ENCODE data around the gene TSPAN32.
"Not testable (repeated sequence)": the region's sequence is repeated elsewhere in the genome, so short reads cannot be mapped to it uniquely, and the experiment has no call there.

The TSPAN32 gene

DNA sequence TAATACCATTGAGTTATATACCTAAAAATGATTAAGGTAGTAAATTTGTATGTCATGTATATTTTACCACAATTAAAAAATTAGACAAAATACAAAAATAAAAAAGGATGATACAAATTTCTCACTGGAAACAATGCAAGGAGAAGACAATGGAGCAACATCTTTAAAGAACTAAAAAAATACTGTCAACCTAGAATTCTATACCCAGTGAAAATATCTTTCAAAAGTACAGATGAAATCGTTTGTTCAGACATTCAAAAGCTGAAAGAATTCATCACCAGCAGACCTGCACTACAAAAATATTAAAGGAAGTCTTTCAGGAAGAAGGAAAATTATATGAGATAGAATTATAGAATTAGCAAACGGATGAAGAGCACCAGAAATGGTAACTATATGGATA, 21.6 kb upstream of the TSPAN32 start:
- no peak overlapping the region for H3K27ac ChIP-seq
- DNase-seq (ENCODE audit: low read depth, low spot score): no peak

DNA sequence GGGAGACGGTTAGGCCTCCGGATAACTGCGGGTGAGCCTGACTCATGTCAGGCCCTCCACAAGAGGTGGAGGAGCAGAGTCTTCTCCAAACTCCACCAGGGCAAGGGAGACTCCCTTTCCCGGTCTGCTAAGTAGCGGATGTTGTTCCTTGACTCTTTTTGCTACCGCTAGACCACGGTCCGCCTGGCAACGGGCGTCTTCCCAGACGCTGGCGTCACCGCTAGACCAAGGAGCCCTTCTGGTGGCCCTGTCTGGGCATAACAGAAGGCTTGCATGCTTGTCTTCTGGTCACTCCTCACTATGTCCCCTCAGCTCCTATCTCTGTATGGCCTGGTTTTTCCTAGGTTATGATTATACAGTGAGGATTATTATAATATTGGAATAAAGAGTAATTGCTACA, 15.5 kb upstream of the TSPAN32 start:
- not testable (repeated sequence) for H3K27ac ChIP-seq; DNase-seq (ENCODE audit: low read depth, low spot score)

DNA sequence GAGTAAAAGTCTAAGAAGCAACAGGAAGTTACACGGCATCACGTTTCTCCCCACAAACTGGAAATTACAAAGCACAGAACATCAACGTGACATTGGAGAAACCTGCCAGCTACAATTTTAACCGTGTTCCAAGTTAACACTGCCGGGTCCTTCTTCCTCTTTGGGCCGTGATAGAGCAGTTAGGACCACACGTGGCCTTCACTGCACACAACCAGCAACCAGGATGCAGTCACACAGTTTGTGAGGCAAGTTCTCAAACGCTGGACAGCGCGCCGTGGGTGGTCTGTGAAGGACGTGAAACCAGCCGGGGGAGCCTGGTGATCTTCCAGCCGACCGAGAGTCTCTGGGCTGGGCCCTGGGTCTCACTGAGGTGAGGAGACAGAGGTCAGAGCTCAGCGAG, 14.7 kb upstream of the TSPAN32 start:
- no peak overlapping the region for H3K27ac ChIP-seq
- no peak for DNase-seq (ENCODE audit: low read depth, low spot score)

DNA sequence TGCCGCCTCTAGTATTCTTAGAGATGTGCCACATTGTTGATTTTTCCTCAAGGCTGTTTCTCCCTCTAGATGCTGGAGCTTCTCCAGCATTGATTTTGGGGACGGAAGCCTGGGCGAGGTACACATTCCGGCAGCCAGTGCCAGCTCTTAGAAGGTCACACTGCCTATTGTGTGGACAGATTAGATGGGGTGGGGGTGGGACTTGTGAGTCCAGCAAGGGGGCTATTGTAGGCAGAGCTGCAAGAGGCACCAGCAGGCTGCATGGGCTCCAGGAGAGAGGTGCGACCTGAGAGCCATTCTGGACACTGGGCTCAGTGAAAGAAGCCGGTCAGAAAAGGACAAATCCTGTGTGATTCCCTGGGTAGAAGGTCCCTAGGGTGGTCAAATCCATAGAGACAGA, 12.5 kb upstream of the TSPAN32 start:
- no peak for DNase-seq (ENCODE audit: low read depth, low spot score)
- H3K27ac ChIP-seq: no peak overlapping the region

DNA sequence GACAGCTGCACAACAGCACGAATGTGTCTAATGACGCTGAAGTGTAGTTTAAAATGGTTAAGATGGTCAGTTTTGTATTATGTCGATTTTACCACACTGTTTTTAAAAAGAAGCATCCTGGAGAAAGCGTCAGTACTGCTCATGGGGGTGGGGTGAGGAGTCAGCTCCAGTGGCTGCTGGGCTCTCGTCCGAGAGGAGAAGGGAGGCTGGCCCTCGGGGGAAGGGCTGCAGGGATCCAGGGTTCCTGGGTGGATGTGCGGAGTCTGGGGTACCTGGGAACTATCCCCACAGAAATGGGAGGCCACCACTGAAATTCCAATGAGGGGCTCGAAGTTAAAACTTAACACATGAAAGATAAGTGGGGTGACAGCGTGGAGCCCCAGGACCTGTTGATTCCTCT, 12.0 kb upstream of the TSPAN32 start:
- no peak overlapping the region for H3K27ac ChIP-seq
- DNase-seq (ENCODE audit: low read depth, low spot score): no peak

DNA sequence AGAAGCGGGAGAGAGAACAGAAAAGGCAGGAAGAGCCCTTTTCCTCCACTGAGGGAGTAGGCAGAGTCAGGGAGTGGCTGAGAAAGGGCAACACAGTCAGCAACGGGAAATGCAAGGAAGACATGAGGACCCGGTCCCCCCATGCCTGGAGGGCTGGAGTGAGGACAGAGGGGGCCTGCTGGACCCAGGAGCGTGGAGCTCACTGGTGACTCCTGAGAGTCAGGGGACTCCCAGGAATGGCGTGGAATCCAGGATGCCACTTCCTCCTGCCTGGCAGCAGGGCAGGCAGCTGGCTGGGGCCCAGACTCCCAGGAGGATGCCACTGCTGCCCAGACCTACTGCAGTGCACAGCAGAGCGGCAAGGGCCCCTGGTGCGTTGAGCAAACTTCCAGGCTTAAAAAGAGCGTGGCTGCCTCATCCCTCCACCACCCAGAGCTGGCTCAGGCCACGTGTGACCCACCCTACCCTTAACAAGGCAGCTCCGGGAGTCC, 11.4 kb upstream of the TSPAN32 start:
- DNase-seq (ENCODE audit: low read depth, low spot score): no peak
- H3K27ac ChIP-seq: no peak overlapping the region

DNA sequence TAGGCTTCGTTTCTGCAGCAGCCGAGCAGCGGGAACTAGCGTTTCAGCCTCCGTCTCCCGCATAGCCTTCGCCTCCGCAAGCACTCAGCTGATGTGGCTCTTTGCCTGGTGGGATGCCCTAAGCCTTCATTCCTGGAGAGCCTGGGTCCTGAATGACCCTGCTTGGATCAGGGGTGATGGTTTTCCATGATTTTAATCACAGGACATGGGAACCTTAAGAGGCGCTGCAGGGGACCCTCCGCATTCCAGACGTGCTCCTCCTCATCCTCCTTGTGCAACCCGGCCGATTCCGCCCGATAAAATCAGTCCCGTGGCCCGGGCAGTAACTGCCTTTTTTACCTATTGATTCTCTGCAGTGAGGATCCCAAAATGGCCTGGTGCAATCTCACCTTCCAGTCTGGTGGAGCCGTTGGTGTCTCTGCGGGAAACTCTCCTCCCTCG, 8.3 kb upstream of the TSPAN32 start:
- DNase-seq (ENCODE audit: low read depth, low spot score): no peak
- H3K27ac ChIP-seq: no peak overlapping the region

DNA sequence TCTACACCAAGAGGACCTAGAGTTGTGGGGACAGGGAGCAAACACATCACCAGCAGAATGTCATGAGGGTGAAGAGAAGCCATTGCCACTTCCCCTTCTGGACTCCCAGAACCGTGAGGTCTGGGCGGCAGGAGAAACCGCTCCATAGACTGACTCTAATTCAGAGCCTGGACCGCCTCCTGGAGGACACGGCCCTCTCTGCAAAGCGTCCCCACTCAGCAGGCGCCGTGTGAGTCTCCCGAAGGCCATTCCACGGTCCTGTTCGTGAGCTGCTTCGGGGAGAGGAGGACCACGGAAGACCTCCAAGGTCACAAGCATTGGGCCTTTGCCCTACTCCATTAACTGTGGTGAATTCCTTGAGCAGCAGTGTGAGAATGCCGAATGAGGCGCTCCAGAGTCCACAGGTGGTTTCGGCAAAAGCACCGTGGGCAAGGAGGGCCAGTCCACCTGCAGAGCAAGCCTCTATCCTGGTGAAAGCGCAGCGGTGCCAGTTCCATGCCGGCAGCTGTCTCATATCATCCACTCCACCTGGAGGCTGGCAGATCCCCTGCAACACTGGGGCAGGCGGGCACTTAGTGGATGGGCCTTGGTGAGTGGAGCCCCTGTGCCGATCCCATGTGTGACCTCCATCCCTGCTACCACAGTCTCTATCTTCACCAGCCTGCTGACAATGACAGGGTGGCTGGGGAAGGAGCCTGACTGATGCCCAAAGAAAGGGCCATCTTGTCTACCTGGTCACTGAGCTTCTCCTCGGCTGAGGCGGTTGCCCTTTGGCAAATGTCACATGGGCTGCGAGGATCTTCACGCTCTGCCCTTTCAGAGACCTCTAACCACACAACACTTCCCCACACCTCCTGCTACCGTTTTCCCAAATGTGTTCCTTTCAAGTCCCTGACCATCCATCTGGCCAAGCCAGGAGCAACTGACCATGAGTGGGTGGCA, 7.6 kb upstream of the TSPAN32 start:
- H3K27ac ChIP-seq: no peak overlapping the region
- DNase-seq (ENCODE audit: low read depth, low spot score): no peak

DNA sequence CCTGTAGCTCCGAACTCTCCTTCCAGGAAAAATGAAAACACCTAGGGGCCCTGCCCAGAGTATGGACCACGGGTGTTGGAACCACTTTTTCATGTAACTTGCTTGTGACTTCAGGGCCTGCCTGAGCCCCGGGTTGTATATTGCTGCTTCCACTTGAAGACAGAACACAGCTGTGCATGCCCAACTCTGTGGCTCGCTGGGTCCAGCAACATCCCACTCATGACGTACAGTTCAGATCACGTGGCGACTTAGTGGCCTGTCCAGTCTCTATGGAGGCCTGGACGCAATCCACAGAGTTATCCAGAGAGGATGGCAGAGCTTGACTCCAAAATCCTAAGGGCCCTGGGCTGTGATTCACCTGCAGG, 6.9 kb upstream of the TSPAN32 start:
- H3K27ac ChIP-seq: no peak overlapping the region
- DNase-seq (ENCODE audit: low read depth, low spot score): no peak

DNA sequence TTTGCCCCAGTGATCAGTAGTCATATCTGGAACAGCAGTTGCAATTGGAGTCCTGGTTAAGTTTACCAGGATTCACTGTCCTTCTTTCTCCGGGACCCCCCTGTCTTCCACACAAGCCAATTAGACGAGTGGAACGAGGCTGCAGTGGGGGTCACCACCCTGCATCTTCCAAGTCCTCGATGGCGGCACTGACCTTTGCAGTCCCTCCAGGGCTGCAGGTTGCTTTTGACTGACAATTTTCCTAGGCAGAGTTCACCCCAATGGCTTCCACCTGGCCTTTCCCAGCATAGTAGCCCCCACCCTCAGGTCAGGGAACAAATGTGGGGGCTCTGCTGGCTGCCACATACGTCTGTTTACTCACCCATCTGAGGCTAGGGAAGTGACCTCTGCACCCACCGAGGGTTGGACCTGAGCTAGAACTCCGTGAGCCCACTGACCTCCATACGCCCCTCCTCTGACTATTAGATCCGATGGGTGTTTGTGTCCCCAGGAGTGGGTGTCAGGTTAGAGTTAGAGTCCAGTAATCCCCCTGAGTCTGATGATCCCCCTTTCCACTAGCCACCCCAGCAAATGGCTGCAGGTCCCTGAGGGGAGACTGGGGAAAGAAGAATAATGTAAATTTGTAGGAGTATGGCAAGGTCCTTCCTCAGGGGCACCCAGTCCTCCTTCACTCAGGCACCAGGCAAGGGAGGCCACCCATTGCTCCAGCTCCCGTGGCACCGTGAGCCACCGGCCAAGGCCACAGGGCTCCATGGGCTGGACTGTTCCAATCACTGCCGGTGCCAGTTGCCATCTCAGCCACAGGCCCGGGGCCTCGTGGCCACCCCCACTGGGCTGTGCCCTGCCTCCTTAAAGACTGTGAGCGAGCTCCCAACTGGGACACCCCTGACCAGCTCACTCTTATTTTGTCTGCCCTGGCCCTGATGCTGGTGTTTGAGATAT, 5.6 kb upstream of the TSPAN32 start:
- H3K27ac ChIP-seq: no peak overlapping the region
- DNase-seq (ENCODE audit: low read depth, low spot score): no peak

DNA sequence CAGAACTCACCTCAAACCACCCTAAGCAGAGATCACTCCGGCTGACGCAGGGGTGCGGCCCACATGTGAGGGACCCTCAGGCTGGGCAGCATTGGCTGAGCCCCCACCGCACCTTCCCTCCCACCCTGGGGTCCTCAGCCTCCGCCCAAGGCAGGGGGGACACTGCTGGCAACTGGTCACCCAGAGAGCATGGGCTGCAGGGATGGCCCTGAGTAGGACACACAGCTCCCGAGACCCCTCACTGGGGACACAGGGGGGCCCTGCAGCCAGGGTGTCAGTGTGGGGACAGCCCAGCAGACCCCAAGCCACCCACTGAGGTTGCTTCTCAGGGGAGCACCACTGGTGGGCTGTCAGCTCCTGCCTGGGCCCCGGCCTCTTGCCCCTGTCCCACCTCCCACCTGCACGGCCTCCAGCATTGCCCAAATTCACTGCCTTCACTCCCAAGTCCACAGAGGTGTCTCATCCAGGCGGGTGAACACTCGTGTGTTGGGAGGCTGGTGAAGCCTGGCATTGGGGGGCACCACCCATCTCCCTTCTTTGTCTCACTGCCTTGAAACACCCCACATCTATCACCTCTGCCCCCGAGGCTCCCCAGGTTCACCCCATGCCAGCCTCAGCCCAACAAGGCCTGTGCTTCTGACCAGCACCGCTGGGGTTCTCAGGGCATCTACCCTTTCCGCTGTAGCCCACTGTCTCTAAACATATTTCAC, 4.7 kb upstream of the TSPAN32 start:
- no peak for DNase-seq (ENCODE audit: low read depth, low spot score)
- H3K27ac ChIP-seq: no peak overlapping the region

DNA sequence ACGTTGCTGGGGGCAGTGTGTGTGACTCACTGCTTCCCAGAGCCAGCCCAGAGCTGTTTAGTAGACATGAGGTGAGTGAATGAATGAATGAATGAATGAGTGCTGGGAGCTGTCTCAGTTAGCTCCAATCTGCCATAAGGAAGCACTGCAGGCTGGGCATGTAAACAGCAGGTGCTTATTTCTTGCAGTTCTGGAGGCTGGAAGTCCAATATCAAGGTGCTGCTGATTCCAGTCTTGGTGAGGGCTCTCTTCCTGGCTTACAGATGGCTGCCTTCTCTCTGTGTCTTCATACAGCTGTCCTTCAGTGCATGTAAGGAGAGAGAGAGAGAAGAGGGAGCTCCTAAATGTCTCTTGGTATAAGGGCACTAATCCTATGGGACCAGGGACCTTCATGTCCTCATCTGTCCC, 4.2 kb upstream of the TSPAN32 start:
- no peak for DNase-seq (ENCODE audit: low read depth, low spot score)
- no peak overlapping the region for H3K27ac ChIP-seq

DNA sequence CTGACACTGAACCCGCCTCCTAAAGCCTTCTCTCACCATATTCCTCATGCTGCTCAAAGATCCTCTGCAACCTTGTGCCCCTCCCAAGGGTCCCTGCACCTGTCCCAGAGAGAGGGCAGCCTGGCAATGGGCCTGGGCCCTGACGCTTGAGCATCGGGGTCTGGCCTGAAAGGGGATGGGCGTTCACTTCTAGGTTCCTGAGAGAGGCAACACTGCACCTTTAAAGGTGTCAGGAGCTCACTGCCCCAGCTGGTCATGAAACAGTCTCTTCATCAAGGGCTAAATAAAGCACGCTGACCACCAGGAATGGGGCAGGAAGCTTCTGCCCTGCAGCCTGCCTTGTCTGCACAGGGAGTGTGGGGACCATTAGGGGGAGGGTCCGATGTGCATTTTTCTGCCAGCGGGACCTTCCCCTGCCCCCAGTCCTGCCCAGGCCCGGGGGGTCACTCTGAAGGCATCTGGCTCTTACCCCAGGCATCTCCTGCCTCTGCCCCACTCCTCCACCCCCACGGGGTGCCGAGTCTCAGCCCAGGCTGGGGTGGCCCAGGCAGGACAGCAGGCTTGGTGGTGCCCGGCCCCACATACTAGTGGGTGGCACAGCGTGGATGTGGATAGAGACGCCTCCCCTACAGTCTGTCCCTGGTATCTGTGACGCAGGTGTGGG, 3.5 kb upstream of the TSPAN32 start:
- no peak for DNase-seq (ENCODE audit: low read depth, low spot score)
- no peak overlapping the region for H3K27ac ChIP-seq

DNA sequence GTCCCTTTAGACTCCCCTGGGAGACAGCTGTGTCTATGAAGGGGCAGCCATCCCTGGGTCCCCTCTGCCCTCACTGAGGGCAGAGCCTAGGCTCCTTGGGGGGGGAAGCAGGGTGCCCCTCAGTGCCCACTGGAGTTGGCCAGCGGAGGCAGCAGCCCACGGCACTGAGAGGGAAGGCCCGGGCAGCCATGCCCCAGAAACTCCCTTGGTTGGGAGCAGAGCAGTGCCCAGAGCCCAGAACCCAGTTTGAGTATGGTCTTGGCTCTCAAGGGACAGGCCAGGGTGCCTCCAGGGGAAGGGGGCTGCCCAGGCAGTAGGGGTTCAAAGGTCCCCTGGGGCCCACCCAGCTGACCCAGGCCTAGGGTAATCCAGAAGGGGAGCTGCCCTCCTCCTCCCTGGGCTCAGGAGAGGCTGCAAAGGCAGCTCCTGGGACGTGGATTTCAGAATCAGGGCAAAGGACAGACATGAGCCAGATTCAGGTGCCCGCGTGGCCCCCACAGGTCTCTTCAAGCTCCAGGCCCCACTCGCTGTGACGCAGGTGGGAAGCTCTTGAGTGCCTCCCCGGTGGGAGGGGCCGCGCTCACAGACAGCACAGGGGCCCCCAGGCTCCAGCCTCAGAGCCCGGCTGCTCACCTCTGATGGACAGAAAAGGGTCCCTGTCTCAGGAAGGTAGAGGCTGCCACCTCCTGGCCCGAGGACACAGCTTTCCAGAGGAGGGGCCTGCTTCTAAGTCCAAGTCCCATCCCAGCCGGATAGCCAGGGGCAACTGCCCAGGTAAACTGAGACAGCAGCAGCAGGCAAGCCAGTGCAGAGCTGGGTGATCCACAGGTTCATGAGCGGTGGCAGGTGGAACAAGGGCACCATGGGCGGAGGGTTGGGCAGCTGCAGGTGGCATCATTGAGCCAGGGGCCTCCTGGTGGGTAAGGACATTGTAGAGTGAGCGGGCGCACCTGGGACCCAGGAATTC, 2.7 kb upstream of the TSPAN32 start:
- H3K27ac ChIP-seq: no peak overlapping the region
- DNase-seq (ENCODE audit: low read depth, low spot score): no peak

DNA sequence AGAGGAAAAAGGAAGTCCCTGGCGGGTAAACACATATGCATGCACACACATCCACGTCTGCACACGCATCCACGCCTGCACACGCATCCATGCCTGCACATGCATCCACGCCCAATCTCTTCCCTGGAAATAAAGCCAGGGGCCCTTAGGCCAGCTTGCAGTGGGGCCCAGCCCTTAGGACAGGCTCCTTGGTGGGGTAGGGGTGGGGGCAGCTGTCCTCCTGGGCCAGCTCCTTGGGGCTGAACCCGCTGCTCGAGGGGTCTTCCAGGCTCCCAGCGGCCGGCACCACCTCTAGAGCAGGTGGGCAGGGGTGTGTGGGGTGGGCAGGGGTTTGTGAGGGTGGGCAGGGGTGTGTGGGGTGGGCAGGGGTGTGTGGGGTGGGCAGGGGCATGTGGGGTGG, 2.0 kb upstream of the TSPAN32 start:
- DNase-seq (ENCODE audit: low read depth, low spot score): no peak
- H3K27ac ChIP-seq: no peak overlapping the region

DNA sequence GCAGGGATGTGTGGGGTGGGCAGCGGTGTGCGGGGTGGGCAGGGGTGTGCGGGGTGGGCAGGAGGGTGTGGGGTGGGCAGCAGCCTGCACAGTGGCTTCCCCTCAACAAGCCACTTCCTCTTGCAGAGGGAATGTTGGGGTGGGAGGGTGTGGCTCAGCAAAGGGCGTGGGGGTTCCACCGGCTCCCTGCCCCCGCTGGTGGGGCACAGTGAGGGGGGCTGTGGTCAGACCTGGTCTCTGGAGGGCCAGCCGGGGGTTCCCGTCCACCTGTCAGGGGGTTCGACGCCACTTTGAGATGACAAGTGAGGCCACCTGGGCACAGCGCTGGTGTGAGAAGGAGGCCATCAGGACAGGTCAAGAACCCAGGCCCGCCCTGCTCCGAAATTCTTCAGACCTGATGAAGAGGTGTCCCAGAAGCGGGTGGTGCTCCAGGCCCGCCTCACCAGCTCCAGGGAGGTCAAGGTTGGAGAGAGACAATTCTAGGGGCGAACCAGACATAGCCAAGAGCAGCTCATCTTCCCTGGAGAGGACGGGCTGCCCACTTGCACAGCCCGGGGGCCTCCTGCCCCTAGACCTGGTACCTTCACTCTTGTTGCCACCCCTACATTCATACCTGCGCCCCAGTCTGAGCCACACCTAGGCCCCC, 1.4 kb upstream of the TSPAN32 start:
- no peak for DNase-seq (ENCODE audit: low read depth, low spot score)
- no peak overlapping the region for H3K27ac ChIP-seq

DNA sequence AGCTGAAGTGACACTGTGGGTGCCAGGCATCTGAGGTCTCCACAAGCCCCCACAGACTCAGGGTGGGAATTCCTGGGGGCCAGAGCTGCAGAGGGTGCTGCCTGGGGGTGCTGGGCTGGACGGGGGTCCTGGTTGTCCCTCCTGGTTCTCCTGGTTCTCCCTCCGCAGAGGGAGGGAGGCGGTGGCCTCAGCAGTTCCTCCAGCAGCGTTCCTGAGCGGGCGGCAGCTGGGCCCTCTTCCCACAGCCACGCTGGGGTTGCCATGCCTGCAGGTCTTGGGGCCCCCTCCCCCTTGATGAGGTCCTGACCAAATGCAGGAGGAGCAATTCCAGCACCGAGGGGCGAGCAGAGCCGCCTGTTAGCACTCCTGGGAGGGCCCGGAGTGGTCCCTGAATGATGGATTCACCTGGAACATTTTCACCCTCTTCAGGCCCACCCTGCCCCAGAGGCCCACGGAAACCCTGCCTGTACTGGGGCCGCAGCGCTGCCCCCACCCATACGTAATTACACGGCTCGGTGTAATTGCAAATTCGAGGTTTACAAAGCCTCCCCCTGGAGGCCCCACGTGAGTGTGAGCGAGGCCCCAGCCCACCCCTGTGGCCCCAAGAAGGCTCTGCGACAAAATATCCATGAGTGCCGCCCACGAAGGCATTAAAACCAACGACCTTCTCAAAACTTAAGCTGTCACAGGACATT, 730 bp upstream of the TSPAN32 start:
- H3K27ac ChIP-seq: no peak overlapping the region
- no peak for DNase-seq (ENCODE audit: low read depth, low spot score)

All from epithelial cell of prostate (primary cell).